GM23338 (cell line): Measurements from ENCODE around the gene MLEC. TPM values are rescaled to one million over a fixed set of nuclear protein-coding genes. Genes with fewer than 3 reads are reported as not detected.
"Not testable (repeated sequence)": the region's sequence is repeated elsewhere in the genome, so short reads cannot be mapped to it uniquely, and the experiment has no call there.

Experiments
- ATAC-seq: fragments of 200-7000 bp; cut with Tn5 transposase; 3 replicates; pipeline ENCODE4 v1.9.1; 2020
- DNase-seq: peaks from one replicate; pipeline ENCODE4 v3.0.0-alpha.2; 2015; ENCODE audit warnings: low spot score
- H2AFZ ChIP-seq: fragments of 200-600 bp; sonication (generic); 2 replicates; pipeline ENCODE4 v1.8.0; 2016; ENCODE audit warnings: antibody characterized with exemption, mild to moderate bottlenecking, moderate library complexity
- H3F3A ChIP-seq: fragments of 200-600 bp; sonication (generic); replicated peaks from 2 replicates; pipeline ENCODE4 v1.8.0; 2017; ENCODE audit warnings: antibody characterized with exemption, mixed run types, low read depth
- H3K27ac ChIP-seq: fragments of 200-600 bp; sonication (generic); 2 replicates; pipeline ENCODE4 v1.6.1; 2016; ENCODE audit warnings: low read depth
- H3K27me3 ChIP-seq: fragments of 200-600 bp; sonication (generic); 2 replicates; pipeline ENCODE4 v1.8.0; 2016; ENCODE audit warnings: mild to moderate bottlenecking, mixed run types, moderate library complexity; ENCODE audit not compliant: insufficient read depth
- H3K36me3 ChIP-seq: fragments of 200-600 bp; sonication (generic); 2 replicates; pipeline ENCODE4 v1.8.0; 2016; ENCODE audit warnings: mild to moderate bottlenecking; ENCODE audit not compliant: insufficient read depth
- H3K4me1 ChIP-seq: fragments of 200-600 bp; sonication (generic); 2 replicates; pipeline ENCODE4 v1.8.0; 2016; ENCODE audit warnings: mild to moderate bottlenecking, moderate library complexity; ENCODE audit not compliant: insufficient read depth
- H3K4me2 ChIP-seq: fragments of 200-600 bp; sonication (generic); 2 replicates; pipeline ENCODE4 v1.7.1; 2017; ENCODE audit warnings: mixed run types
- H3K4me3 ChIP-seq: fragments of 200-600 bp; sonication (generic); 2 replicates; pipeline ENCODE4 v1.6.1; 2016; ENCODE audit warnings: mixed run types
- H3K79me2 ChIP-seq: fragments of 200-600 bp; sonication (generic); replicated peaks from 2 replicates; pipeline ENCODE4 v1.8.0; 2017; ENCODE audit warnings: mild to moderate bottlenecking; ENCODE audit not compliant: insufficient read depth
- H3K9me2 ChIP-seq: fragments of 200-600 bp; sonication (generic); 2 replicates; pipeline ENCODE4 v1.8.0; 2017; ENCODE audit not compliant: insufficient read depth
- H4K20me1 ChIP-seq: fragments of 200-600 bp; sonication (generic); replicated peaks from 2 replicates; pipeline ENCODE4 v1.8.0; 2017; ENCODE audit warnings: mild to moderate bottlenecking; ENCODE audit not compliant: insufficient read depth
- H3K27ac Mint-ChIP-seq: 2 replicates; pipeline ENCODE4 v1.8.0; 2020; ENCODE audit warnings: inconsistent platforms, mild to moderate bottlenecking, moderate library complexity, mixed read lengths
- H3K27me3 Mint-ChIP-seq: 3 replicates; pipeline ENCODE4 v1.8.0; 2022; ENCODE audit warnings: low read depth, mild to moderate bottlenecking, moderate library complexity, mixed read lengths, inconsistent platforms; ENCODE audit not compliant: insufficient read depth, poor library complexity
- H3K36me3 Mint-ChIP-seq: 3 replicates; pipeline ENCODE4 v1.8.0; 2021; ENCODE audit warnings: low read depth, mild to moderate bottlenecking, inconsistent platforms, moderate library complexity, mixed read lengths
- H3K4me1 Mint-ChIP-seq: 3 replicates; pipeline ENCODE4 v1.8.0; 2020; ENCODE audit warnings: mild to moderate bottlenecking, inconsistent platforms, mixed read lengths
- H3K4me3 Mint-ChIP-seq: 3 replicates; pipeline ENCODE4 v1.8.0; 2021; ENCODE audit warnings: moderate library complexity, mild to moderate bottlenecking, inconsistent platforms, mixed read lengths
- H3K9me3 Mint-ChIP-seq: 3 replicates; pipeline ENCODE4 v1.8.0; 2020; ENCODE audit warnings: moderate library complexity, mild to moderate bottlenecking, inconsistent platforms, mixed read lengths
- CREB1 ChIP-seq: fragments of 250-450 bp; sonication (Bioruptor Pico); IDR thresholded peaks from 2 replicates; pipeline ENCODE4 v1.5.0; 2020; ENCODE audit warnings: low read depth, mild to moderate bottlenecking, moderate library complexity
- EZH2 ChIP-seq: fragments of 200-600 bp; sonication (generic); IDR thresholded peaks from one replicate; pipeline ENCODE4 v1.8.0; 2017; ENCODE audit warnings: antibody characterized with exemption, mild to moderate bottlenecking, low read depth; ENCODE audit not compliant: unreplicated experiment
- JUNB ChIP-seq: IDR thresholded peaks from one replicate; pipeline ENCODE4 v1.6.1; 2016; ENCODE audit warnings: antibody characterized with exemption; ENCODE audit not compliant: unreplicated experiment
- NANOG ChIP-seq: IDR thresholded peaks from 2 replicates; pipeline ENCODE4 v1.6.1; 2016; ENCODE audit warnings: antibody characterized with exemption, borderline replicate concordance
- POLR2AphosphoS5 ChIP-seq: IDR thresholded peaks from 2 replicates; pipeline ENCODE4 v1.6.1; 2016; ENCODE audit warnings: antibody characterized with exemption, low read depth
- STAT1 ChIP-seq: IDR thresholded peaks from one replicate; pipeline ENCODE4 v1.6.1; 2016; ENCODE audit warnings: antibody characterized with exemption; ENCODE audit not compliant: unreplicated experiment
- ZNF114 ChIP-seq: fragments of 250-450 bp; sonication (Bioruptor Pico); IDR thresholded peaks from 2 replicates; pipeline ENCODE4 v1.5.0; 2020; ENCODE audit warnings: mild to moderate bottlenecking, moderate library complexity
- polyA plus RNA-seq: library from polyadenylated mRNA; unstranded; fragments of >200 nt; fragmentation: Nextera tagmentation; extraction: Ambion mirVana; gene quantifications from 2 replicates; pipeline ENCODE4 v1.2.1, GENCODE V29; 2016
- total RNA-seq: library from RNA; depleted of rRNA; stranded (reverse); fragments of >200 nt; shearing (Covaris generic); gene quantifications from 2 replicates; pipeline ENCODE4 v1.2.3, GENCODE V29; 2014
- TF ChIP-seq, protein P1 (sequence below): IDR thresholded peaks from one replicate; pipeline ENCODE4 v1.6.1; 2018; ENCODE audit warnings: antibody characterized with exemption; ENCODE audit not compliant: unreplicated experiment
- TF ChIP-seq, protein P2 (sequence below): IDR thresholded peaks from 2 replicates; pipeline ENCODE4 v1.6.1; 2016; ENCODE audit warnings: antibody characterized with exemption
- TF ChIP-seq, protein P3 (sequence below), 2 experiments: fragments of 200-600 bp in 1 of 2; sonication (generic) in 1 of 2; conservative IDR thresholded peaks; 2 replicates each; pipeline versions ENCODE4 v1.5.1 to v1.6.1; 2016 to 2017; ENCODE audit warnings: antibody characterized with exemption in 2 of 2, low read depth in 2 of 2, mild to moderate bottlenecking in 2 of 2, moderate library complexity in 1 of 2

The MLEC gene
- total and polyA plus RNA-seq, 2 experiments from 2014 or later, result 225 to 264 TPM

DNA sequence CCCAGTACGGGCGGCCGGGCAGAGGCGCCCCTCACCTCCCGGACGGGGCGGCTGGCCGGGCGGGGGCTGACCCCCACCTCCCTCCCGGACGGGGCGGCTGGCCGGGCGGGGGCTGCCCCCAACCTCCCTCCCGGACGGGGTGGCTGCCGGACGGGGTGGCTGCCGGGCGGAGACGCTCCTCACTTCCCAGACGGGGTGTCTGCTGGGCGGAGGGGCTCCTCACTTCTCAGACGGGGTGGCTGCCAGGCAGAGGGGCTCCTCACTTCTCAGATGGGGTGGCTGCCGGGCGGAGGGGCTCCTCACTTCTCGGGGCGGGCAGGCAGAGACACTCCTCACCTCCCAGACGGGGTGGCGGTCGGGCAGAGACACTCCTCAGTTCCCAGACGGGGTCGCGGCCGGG, 45.2 kb downstream of the MLEC start:
- H3K4me2 ChIP-seq, H3K9me2 ChIP-seq, H3K27ac ChIP-seq, H3K4me1 Mint-ChIP-seq, H3K27me3 Mint-ChIP-seq, H3K27ac Mint-ChIP-seq, H3K4me3 ChIP-seq, H3K4me1 ChIP-seq, H3K4me3 Mint-ChIP-seq, DNase-seq, ATAC-seq, H2AFZ ChIP-seq, H3K27me3 ChIP-seq, H3K79me2 ChIP-seq, H4K20me1 ChIP-seq, H3K36me3 ChIP-seq, H3F3A ChIP-seq: not testable (repeated sequence)
- peaks cover 14% of the 10 kb centered on the region for H3K9me3 Mint-ChIP-seq
- H3K36me3 Mint-ChIP-seq, result peaks cover 24% of the 10 kb centered on the region

DNA sequence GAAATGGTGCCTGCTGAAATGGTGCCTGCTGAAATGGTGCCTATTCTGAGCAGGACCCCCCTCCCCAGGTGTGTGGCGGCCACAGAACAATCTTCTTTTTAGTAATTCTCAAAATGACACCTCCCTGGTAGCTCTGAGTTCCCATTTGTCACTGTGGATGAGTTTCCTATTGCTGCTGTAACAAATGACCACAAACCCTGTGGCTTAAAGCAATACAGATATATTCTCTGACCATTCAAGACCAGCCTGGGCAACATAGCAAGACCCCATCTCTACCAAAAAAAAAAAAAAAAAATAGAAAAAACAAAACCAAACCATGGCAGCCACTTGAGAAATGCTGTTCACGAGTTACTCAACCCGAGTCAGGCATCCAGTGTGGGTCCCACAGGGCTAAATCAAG, 46.6 kb downstream of the MLEC start:
- Histone ChIP-seq H3K27ac (no peak overlapping the region), H3K79me2 (no peaks in the 10 kb centered on the region), H3K27me3 (no peaks in the 10 kb centered on the region), H3K4me1 (no peaks in the 10 kb centered on the region), H3K36me3 (no peaks in the 10 kb centered on the region), H4K20me1 (no peaks in the 10 kb centered on the region), H3K4me3 (no peak overlapping the region), H3K9me2 (no peaks in the 10 kb centered on the region), H2AFZ (no peak overlapping the region), H3F3A (no peaks in the 10 kb centered on the region), H3K4me2 (no peak overlapping the region)
- peaks cover 3% of the 10 kb centered on the region for H3K27me3 Mint-ChIP-seq
- H3K9me3 Mint-ChIP-seq, result peaks cover 14% of the 10 kb centered on the region; the same call in 2 of the 3 replicates
- H3K27ac Mint-ChIP-seq, result no peak overlapping the region
- no peak for ATAC-seq
- no peak for DNase-seq
- H3K4me3 Mint-ChIP-seq, result no peak overlapping the region
- H3K36me3 Mint-ChIP-seq, result peaks cover 24% of the 10 kb centered on the region
- TF ChIP-seq, protein P1, sequence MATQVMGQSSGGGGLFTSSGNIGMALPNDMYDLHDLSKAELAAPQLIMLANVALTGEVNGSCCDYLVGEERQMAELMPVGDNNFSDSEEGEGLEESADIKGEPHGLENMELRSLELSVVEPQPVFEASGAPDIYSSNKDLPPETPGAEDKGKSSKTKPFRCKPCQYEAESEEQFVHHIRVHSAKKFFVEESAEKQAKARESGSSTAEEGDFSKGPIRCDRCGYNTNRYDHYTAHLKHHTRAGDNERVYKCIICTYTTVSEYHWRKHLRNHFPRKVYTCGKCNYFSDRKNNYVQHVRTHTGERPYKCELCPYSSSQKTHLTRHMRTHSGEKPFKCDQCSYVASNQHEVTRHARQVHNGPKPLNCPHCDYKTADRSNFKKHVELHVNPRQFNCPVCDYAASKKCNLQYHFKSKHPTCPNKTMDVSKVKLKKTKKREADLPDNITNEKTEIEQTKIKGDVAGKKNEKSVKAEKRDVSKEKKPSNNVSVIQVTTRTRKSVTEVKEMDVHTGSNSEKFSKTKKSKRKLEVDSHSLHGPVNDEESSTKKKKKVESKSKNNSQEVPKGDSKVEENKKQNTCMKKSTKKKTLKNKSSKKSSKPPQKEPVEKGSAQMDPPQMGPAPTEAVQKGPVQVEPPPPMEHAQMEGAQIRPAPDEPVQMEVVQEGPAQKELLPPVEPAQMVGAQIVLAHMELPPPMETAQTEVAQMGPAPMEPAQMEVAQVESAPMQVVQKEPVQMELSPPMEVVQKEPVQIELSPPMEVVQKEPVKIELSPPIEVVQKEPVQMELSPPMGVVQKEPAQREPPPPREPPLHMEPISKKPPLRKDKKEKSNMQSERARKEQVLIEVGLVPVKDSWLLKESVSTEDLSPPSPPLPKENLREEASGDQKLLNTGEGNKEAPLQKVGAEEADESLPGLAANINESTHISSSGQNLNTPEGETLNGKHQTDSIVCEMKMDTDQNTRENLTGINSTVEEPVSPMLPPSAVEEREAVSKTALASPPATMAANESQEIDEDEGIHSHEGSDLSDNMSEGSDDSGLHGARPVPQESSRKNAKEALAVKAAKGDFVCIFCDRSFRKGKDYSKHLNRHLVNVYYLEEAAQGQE, result no peak
- TF ChIP-seq, protein P2, sequence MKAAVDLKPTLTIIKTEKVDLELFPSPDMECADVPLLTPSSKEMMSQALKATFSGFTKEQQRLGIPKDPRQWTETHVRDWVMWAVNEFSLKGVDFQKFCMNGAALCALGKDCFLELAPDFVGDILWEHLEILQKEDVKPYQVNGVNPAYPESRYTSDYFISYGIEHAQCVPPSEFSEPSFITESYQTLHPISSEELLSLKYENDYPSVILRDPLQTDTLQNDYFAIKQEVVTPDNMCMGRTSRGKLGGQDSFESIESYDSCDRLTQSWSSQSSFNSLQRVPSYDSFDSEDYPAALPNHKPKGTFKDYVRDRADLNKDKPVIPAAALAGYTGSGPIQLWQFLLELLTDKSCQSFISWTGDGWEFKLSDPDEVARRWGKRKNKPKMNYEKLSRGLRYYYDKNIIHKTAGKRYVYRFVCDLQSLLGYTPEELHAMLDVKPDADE, result no peak
- no peak for TF ChIP-seq NANOG
- TF ChIP-seq CREB1 (CRISPR knock-in tag), result no peak
- no peak for TF ChIP-seq EZH2
- no peak for TF ChIP-seq POLR2AphosphoS5
- no peaks in the 10 kb centered on the region for H3K4me1 Mint-ChIP-seq

DNA sequence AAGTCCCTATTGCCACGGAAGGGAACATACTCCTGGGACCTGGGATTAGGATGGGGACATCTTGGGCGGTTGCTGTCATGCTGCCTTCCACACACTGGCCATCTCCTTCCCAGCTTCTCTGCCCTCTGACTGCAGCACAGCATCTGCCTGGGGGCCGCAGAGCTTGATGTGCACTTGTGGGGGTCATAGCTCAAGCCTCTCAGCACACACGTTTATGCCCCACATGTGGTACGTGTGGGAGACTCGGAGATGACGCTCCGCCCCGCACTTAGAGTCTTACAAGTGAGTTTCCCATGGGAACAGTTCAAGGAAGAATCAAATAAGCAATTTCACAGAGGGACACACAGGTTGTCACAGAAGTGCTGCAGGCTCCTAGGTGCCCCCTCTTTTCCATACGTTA, 47.3 kb downstream of the MLEC start:
- Mint-ChIP-seq H3K4me3 (no peak overlapping the region), H3K27ac (no peak overlapping the region), H3K27me3 (peaks cover 3% of the 10 kb centered on the region), H3K9me3 (peaks cover 14% of the 10 kb centered on the region; the same call in 2 of the 3 replicates), H3K4me1 (no peaks in the 10 kb centered on the region), H3K36me3 (peaks cover 24% of the 10 kb centered on the region)
- no peaks in the 10 kb centered on the region for H3K27me3 ChIP-seq
- no peak overlapping the region for H3K27ac ChIP-seq
- no peaks in the 10 kb centered on the region for H3K9me2 ChIP-seq
- no peak overlapping the region for H3K4me2 ChIP-seq
- DNase-seq (no peak), ATAC-seq (no peak)
- H3K4me3 ChIP-seq, result no peak overlapping the region
- no peaks in the 10 kb centered on the region for H3F3A ChIP-seq
- no peaks in the 10 kb centered on the region for H3K4me1 ChIP-seq
- TF ChIP-seq POLR2AphosphoS5, result no peak
- no peak for TF ChIP-seq STAT1
- TF ChIP-seq, protein P3, sequence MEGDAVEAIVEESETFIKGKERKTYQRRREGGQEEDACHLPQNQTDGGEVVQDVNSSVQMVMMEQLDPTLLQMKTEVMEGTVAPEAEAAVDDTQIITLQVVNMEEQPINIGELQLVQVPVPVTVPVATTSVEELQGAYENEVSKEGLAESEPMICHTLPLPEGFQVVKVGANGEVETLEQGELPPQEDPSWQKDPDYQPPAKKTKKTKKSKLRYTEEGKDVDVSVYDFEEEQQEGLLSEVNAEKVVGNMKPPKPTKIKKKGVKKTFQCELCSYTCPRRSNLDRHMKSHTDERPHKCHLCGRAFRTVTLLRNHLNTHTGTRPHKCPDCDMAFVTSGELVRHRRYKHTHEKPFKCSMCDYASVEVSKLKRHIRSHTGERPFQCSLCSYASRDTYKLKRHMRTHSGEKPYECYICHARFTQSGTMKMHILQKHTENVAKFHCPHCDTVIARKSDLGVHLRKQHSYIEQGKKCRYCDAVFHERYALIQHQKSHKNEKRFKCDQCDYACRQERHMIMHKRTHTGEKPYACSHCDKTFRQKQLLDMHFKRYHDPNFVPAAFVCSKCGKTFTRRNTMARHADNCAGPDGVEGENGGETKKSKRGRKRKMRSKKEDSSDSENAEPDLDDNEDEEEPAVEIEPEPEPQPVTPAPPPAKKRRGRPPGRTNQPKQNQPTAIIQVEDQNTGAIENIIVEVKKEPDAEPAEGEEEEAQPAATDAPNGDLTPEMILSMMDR (conservative IDR thresholded peaks at IDR 0.05; ENCODE audit: low read depth in 2 of 2), result no peak
- TF ChIP-seq ZNF114, result no peak
- TF ChIP-seq JUNB, result no peak
- TF ChIP-seq EZH2, result no peak
- H3K79me2 ChIP-seq, result no peaks in the 10 kb centered on the region
- H2AFZ ChIP-seq, result no peak overlapping the region
- H3K36me3 ChIP-seq, result no peaks in the 10 kb centered on the region
- no peaks in the 10 kb centered on the region for H4K20me1 ChIP-seq
